ENCODE measurements around the gene HSD17B11.

GRCh38 chr4:87426865-87427517, 36.0 kb upstream of the HSD17B11 start:
- TF ChIP-seq CTCF (IDR thresholded peaks at IDR 0.05) (no peak), POLR2A (IDR thresholded peaks at IDR 0.05) (no peak)
